SU-DHL-6 (cell line): ENCODE measurements around the gene GPATCH3.
"Not testable (repeated sequence)": the region's sequence is repeated elsewhere in the genome, so short reads cannot be mapped to it uniquely, and the experiment has no call there.

Experiments used
- H2AFZ ChIP-seq: fragments of 200-600 bp; sonication (generic); 2 replicates; pipeline ENCODE4 v1.6.1; 2014; ENCODE audit warnings: low read depth, mild to moderate bottlenecking, moderate library complexity, mixed read lengths, antibody characterized with exemption, low read length; ENCODE audit not compliant: severe bottlenecking
- H3F3A ChIP-seq: fragments of 200-600 bp; shearing (Covaris generic); 2 replicates; pipeline ENCODE4 v1.6.0; 2016; ENCODE audit warnings: antibody characterized with exemption, mild to moderate bottlenecking; ENCODE audit not compliant: insufficient read depth
- H3K27ac ChIP-seq: fragments of 200-600 bp; sonication (generic); 2 replicates; pipeline ENCODE4 v1.5.1; 2016; ENCODE audit warnings: low read depth, mild to moderate bottlenecking, low read length, moderate library complexity, mixed read lengths
- H3K27me3 ChIP-seq: fragments of 200-600 bp; sonication (generic), shearing (Covaris generic); 2 replicates; pipeline ENCODE4 v1.6.0; 2014; ENCODE audit warnings: mild to moderate bottlenecking, low read length
- H3K36me3 ChIP-seq: fragments of 200-600 bp; sonication (generic); 2 replicates; pipeline ENCODE4 v1.6.1; 2014; ENCODE audit warnings: mild to moderate bottlenecking, low read length, mixed read lengths
- H3K4me2 ChIP-seq: fragments of 300-600, 200-600 bp; shearing (Covaris generic), sonication (generic); 2 replicates; pipeline ENCODE4 v1.6.0; 2014; ENCODE audit warnings: low read length, low read depth, mild to moderate bottlenecking; ENCODE audit not compliant: poor library complexity, severe bottlenecking
- H3K4me3 ChIP-seq: fragments of 200-600 bp; sonication (generic); 2 replicates; pipeline ENCODE4 v1.5.1; 2014; ENCODE audit warnings: antibody characterized with exemption, low read length, mild to moderate bottlenecking, mixed read lengths; ENCODE audit not compliant: insufficient read depth, poor library complexity, severe bottlenecking
- H3K79me2 ChIP-seq: fragments of 200-600 bp; sonication (generic); 2 replicates; pipeline ENCODE4 v1.6.1; 2014; ENCODE audit warnings: mild to moderate bottlenecking, low read length, moderate library complexity; ENCODE audit not compliant: insufficient read depth
- H3K9ac ChIP-seq: fragments of 200-600 bp; sonication (generic); 2 replicates; pipeline ENCODE4 v1.7.0; 2014; ENCODE audit warnings: mild to moderate bottlenecking, low read length
- H3K9me2 ChIP-seq: fragments of 200-600 bp; sonication (generic); replicated peaks from 2 replicates; pipeline ENCODE4 v1.6.1; 2014; ENCODE audit warnings: low read length; ENCODE audit not compliant: insufficient read depth
- H3K9me3 ChIP-seq: fragments of 200-600 bp; sonication (generic); 2 replicates; pipeline ENCODE4 v1.6.1; 2014; ENCODE audit warnings: low read length, mixed read lengths; ENCODE audit not compliant: insufficient read depth
- H4K20me1 ChIP-seq: fragments of 200-600 bp; sonication (generic); 2 replicates; pipeline ENCODE4 v1.6.1; 2014; ENCODE audit warnings: low read depth, mild to moderate bottlenecking, antibody characterized with exemption, low read length, moderate library complexity, mixed read lengths
- CTCF ChIP-seq: fragments of 200-600 bp; sonication (generic); IDR thresholded peaks from one replicate; pipeline ENCODE4 v1.5.1; 2017; ENCODE audit warnings: antibody characterized with exemption, mild to moderate bottlenecking, low read length, moderate library complexity; ENCODE audit not compliant: insufficient read depth, poor library complexity, severe bottlenecking
- EZH2phosphoT487 ChIP-seq: fragments of 200-600 bp; sonication (generic), shearing (Covaris generic); conservative IDR thresholded peaks from 2 replicates; pipeline ENCODE4 v1.6.1; 2018; ENCODE audit warnings: mild to moderate bottlenecking, antibody characterized with exemption, low read length, moderate library complexity, mixed read lengths

The GPATCH3 gene

DNA sequence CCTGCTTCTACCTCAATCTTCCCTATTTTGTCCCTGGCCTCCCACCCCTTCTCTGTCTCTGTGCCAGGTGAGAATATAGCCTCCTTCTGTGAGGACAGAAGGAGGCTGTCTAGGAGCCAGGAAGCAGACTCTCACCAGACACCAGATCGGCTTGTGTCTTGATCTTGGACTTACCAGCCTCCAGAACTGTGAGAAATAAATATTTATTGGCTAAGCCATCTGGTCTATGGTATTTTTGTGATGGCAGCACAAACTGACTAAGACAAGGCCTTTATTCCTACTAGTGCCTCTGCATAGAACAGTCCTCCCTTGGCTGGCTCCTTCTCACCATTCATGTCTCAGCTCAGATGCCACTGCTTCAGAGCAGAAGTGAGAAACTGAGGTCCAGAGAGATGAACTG, 12.0 kb downstream of the GPATCH3 start:
- Histone ChIP-seq H2AFZ (no peak overlapping the region), H4K20me1 (no peaks in the 10 kb centered on the region), H3K4me2 (no peak overlapping the region), H3K9ac (no peak overlapping the region), H3K4me3 (no peak overlapping the region), H3K9me3 (no peaks in the 10 kb centered on the region), H3K36me3 (0 out of 2 replicates have a peak, but pooled peaks cover 3% of the 10 kb centered on the region), H3K79me2 (peaks cover 17% of the 10 kb centered on the region), H3K27me3 (no peaks in the 10 kb centered on the region), H3K9me2 (no peaks in the 10 kb centered on the region), H3F3A (peaks cover 13% of the 10 kb centered on the region; the same call in 1 of the 2 replicates), H3K27ac (no peak overlapping the region)
- TF ChIP-seq CTCF (no peak), EZH2phosphoT487 (no peak)

DNA sequence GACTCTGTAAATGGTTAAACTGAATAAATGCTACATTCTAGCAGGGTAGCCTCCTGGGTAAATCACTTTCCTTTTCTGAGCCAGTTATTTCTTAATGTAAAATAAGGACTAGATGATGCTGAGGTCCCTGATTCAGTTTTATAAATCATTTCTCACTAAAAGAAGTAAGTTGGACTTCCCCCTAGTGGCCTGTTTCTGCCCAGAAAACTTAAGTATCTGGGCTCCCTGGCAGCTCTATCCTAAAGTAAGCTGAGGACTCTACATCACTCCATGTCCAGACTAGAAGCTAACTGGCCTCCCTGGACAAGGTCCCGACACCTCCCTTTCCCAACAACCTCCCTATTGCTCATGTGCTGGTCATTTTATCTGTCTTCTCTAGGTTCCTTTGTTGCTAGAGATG, 13.1 kb downstream of the GPATCH3 start:
- Histone ChIP-seq H3K9me2 (no peaks in the 10 kb centered on the region), H3K27me3 (no peaks in the 10 kb centered on the region), H3K27ac (no peak overlapping the region), H3K36me3 (0 out of 2 replicates have a peak, but pooled peaks cover 3% of the 10 kb centered on the region), H3F3A (peaks cover 13% of the 10 kb centered on the region; the same call in 1 of the 2 replicates), H3K79me2 (peaks cover 17% of the 10 kb centered on the region), H3K4me2 (no peak overlapping the region), H2AFZ (no peak overlapping the region), H3K9ac (no peak overlapping the region), H3K4me3 (no peak overlapping the region), H4K20me1 (no peaks in the 10 kb centered on the region), H3K9me3 (no peaks in the 10 kb centered on the region)
- TF ChIP-seq CTCF, result no peak
- TF ChIP-seq EZH2phosphoT487, result no peak

- Histone ChIP-seq H3K9ac (no peak overlapping the region), H4K20me1 (no peaks in the 10 kb centered on the region), H3K4me2 (no peak overlapping the region), H3K36me3 (0 out of 2 replicates have a peak, but pooled peaks cover 6% of the 10 kb centered on the region), H3K27ac (no peak overlapping the region), H3K79me2 (no peaks in the 10 kb centered on the region), H3K9me3 (no peaks in the 10 kb centered on the region), H3F3A (peaks cover 13% of the 10 kb centered on the region; the same call in 1 of the 2 replicates), H3K27me3 (no peaks in the 10 kb centered on the region), H3K9me2 (no peaks in the 10 kb centered on the region), H2AFZ (no peak overlapping the region), H3K4me3 (no peak overlapping the region)
- TF ChIP-seq CTCF (no peak), EZH2phosphoT487 (no peak)
Measured at GRCh38 chr1:26882696-26883463, 17.4 kb downstream of the GPATCH3 start.

DNA sequence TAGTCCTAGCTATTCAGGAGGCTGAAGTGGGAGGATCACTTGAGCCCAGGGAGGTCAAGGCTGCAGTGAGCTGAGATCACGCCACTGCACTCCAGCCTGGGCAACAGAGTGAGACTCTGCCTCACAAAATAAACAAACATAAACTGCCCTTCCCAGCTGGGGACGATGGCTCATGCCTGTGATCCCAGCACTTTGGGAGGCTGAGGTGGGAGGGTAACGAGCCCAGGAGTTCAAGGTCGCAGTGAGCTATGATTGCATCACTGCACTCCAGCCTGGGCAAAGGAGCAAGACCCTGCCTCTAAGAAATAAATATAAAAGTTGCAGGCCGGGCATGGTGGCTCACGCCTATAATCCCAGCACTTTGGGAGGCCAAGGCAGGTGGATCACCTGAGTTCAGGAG, 18.7 kb downstream of the GPATCH3 start:
- H3F3A ChIP-seq, result peaks cover 11% of the 10 kb centered on the region; the same call in 1 of the 2 replicates
- H3K4me2 ChIP-seq, H4K20me1 ChIP-seq, H3K36me3 ChIP-seq, H2AFZ ChIP-seq, H3K9me2 ChIP-seq, H3K4me3 ChIP-seq, H3K27ac ChIP-seq, H3K9me3 ChIP-seq, H3K9ac ChIP-seq, H3K27me3 ChIP-seq, H3K79me2 ChIP-seq: not testable (repeated sequence)
